Esophagus muscularis mucosa (tissue), 4 donors: ENCODE measurements around the gene CCNO. TPM values are rescaled to one million over a fixed set of nuclear protein-coding genes. Genes with fewer than 3 reads are reported as not detected.

Source experiments
- DNase-seq: peaks from one replicate; pipeline ENCODE4 v3.0.0-alpha.2; 2017; ENCODE audit errors: extremely low spot score
- H3K27ac ChIP-seq, 4 donors: fragments of 200-600 bp; sonication (generic); replicated peaks in 1 of 4; 1 replicate in 3 of 4; 2 replicates in 1 of 4; pipeline ENCODE4 v1.5.1; 2016 to 2019; ENCODE audit warnings: mild to moderate bottlenecking in 1 of 4
- H3K27me3 ChIP-seq, 4 donors: fragments of 200-600 bp; sonication (generic); one replicate each; pipeline versions ENCODE4 v1.5.1 to v1.6.0; 2016 to 2019
- H3K36me3 ChIP-seq, 4 donors: fragments of 200-600 bp; sonication (generic); one replicate each; pipeline ENCODE4 v1.5.1; 2016 to 2019
- H3K4me1 ChIP-seq, 4 donors: fragments of 200-600 bp; sonication (generic); one replicate each; pipeline ENCODE4 v1.5.1; 2016 to 2019
- H3K4me3 ChIP-seq, 4 donors: fragments of 200-600 bp; sonication (generic); 1 replicate in 2 of 4; 2 replicates in 2 of 4; pipeline ENCODE4 v1.5.1; 2016 to 2019; ENCODE audit warnings: mild to moderate bottlenecking in 4 of 4, moderate library complexity in 1 of 4
- H3K9me3 ChIP-seq, 4 donors: fragments of 200-600 bp; sonication (generic); 1 replicate in 3 of 4; 2 replicates in 1 of 4; pipeline ENCODE4 v1.5.1; 2016 to 2019
- CTCF ChIP-seq, 3 experiments: fragments of 200-600 bp in 2 of 3; fragments of 450-650 bp in 1 of 3; sonication (generic) in 2 of 3; IDR thresholded peaks; one replicate each; pipeline ENCODE4 v1.5.1; 2017 to 2019; ENCODE audit warnings: antibody characterized with exemption in 3 of 3, mild to moderate bottlenecking in 2 of 3, moderate library complexity in 1 of 3
- EP300 ChIP-seq: sonication (generic); formaldehyde crosslinking; IDR thresholded peaks from one replicate; pipeline ENCODE4 v1.6.1; 2017; ENCODE audit warnings: antibody characterized with exemption
- POLR2A ChIP-seq: fragments of 450-650 bp; IDR thresholded peaks from one replicate; pipeline ENCODE4 v1.6.1; 2017; ENCODE audit warnings: antibody characterized with exemption, moderate library complexity, mild to moderate bottlenecking, low read depth
- POLR2AphosphoS5 ChIP-seq, 2 donors: sonication (generic); formaldehyde crosslinking; IDR thresholded peaks; one replicate each; pipeline ENCODE4 v1.6.1; 2017; ENCODE audit warnings: antibody characterized with exemption in 2 of 2
- WGBS: methylation state at CpG from one replicate; pipeline ENCODE4 v1.1.5; 2018; 5-methylcytosine and 5-hydroxymethylcytosine counted together
- intact Hi-C: fragments of 100-400 bp; cut with DNase I; formaldehyde crosslinking; loops from one replicate; pipeline ENCODE4 v1.15.1; 2023
- total RNA-seq, 4 donors: library from RNA; depleted of rRNA; stranded (reverse); fragments of >200 nt; gene quantifications; one replicate each; pipeline versions ENCODE4 v1.1.0 to v1.2.1, GENCODE V29; 2016

CCNO gene
- total RNA-seq, 4 donors from 2014 or later, result 0.19 TPM; not detected in 3

GRCh38 chr5:55254802-55255201 lies 21.4 kb upstream of the CCNO start:
- TF ChIP-seq EP300, result no peak
- TF ChIP-seq CTCF (IDR thresholded peaks at IDR 0.05), result no peak
- Histone ChIP-seq H3K36me3 (peaks cover 36 to 62% (median 49%) of the 10 kb centered on the region in 4 donors), H3K27ac (no peak overlapping the region), H3K4me3 (no peak overlapping the region), H3K27me3 (no peaks in the 10 kb centered on the region), H3K9me3 (no peaks in the 10 kb centered on the region), H3K4me1 (no peaks in the 10 kb centered on the region)
- DNase-seq, result no peak
- 91% methylated on average over 4 of the region's 4 CpGs for WGBS
- intact Hi-C loops, result no loop called here

GRCh38 chr5:55250064-55250463 lies 16.7 kb upstream of the CCNO start:
- DNase-seq, result no peak
- intact Hi-C loops, result no loop called here
- H3K9me3 ChIP-seq, result peaks cover 0 to 17% (median 14%) of the 10 kb centered on the region in 4 donors
- no peak overlapping the region for H3K4me3 ChIP-seq
- no peaks in the 10 kb centered on the region for H3K27me3 ChIP-seq
- no peak overlapping the region for H3K27ac ChIP-seq
- TF ChIP-seq CTCF (IDR thresholded peaks at IDR 0.05) (no peak), POLR2AphosphoS5 (IDR thresholded peaks at IDR 0.05) (no peak), POLR2A (no peak)
- WGBS, result 93% methylated on average over 1 of the region's 1 CpG
- no peaks in the 10 kb centered on the region for H3K4me1 ChIP-seq
- peaks cover 9 to 15% (median 9%) of the 10 kb centered on the region in 4 donors for H3K36me3 ChIP-seq

- H3K9me3 ChIP-seq, result no peaks in the 10 kb centered on the region
Observed at GRCh38 chr5:55241746-55242145, 8.3 kb upstream of the CCNO start.

GRCh38 chr5:55236800-55237199 lies 3.4 kb upstream of the CCNO start:
- H3K27ac ChIP-seq, result no peak overlapping the region
- no peaks in the 10 kb centered on the region for H3K36me3 ChIP-seq
- peak; percentile 80 for DNase-seq
- intact Hi-C loops, result no loop called here
- H3K4me3 ChIP-seq, result no peak overlapping the region
- H3K27me3 ChIP-seq, result peaks cover 2 to 80% (median 17%) of the 10 kb centered on the region in 4 donors
- WGBS, result 76% methylated on average over 10 of the region's 10 CpGs
- H3K4me1 ChIP-seq, result peaks cover 27 to 30% (median 29%) of the 10 kb centered on the region in 4 donors
- no peaks in the 10 kb centered on the region for H3K9me3 ChIP-seq
- TF ChIP-seq POLR2AphosphoS5 (IDR thresholded peaks at IDR 0.05), result no peak
- TF ChIP-seq CTCF (IDR thresholded peaks at IDR 0.05), result no peak
- no peak for TF ChIP-seq EP300
- TF ChIP-seq POLR2A, result no peak

More at GRCh38 chr5:55241746-55242145, 8.3 kb upstream of the CCNO start:
- intact Hi-C loops, result no loop called here
- H3K4me1 ChIP-seq, result no peaks in the 10 kb centered on the region
- no peak overlapping the region for H3K27ac ChIP-seq
- H3K36me3 ChIP-seq, result no peaks in the 10 kb centered on the region
- no peak for TF ChIP-seq POLR2A
- no peak for TF ChIP-seq CTCF (IDR thresholded peaks at IDR 0.05)
- no peak for TF ChIP-seq EP300
- no peak for TF ChIP-seq POLR2AphosphoS5 (IDR thresholded peaks at IDR 0.05)
- WGBS, result 60% methylated on average over 4 of the region's 4 CpGs
- H3K27me3 ChIP-seq, result peaks cover 0 to 48% (median 0%) of the 10 kb centered on the region in 4 donors
- H3K4me3 ChIP-seq, result no peak overlapping the region
- no peak for DNase-seq

- Histone ChIP-seq H3K27me3 (peaks cover 12 to 87% (median 42%) of the 10 kb centered on the region in 4 donors), H3K9me3 (no peaks in the 10 kb centered on the region), H3K4me3 (peak overlapping the region; percentile 57 to 65 (median 60)), H3K27ac (no peak overlapping the region), H3K4me1 (peaks cover 36 to 42% (median 40%) of the 10 kb centered on the region in 4 donors), H3K36me3 (no peaks in the 10 kb centered on the region)
- intact Hi-C loops, result no loop called here
- 18% methylated on average over 18 of the region's 31 CpGs for WGBS
- DNase-seq, result peak; percentile 79
- TF ChIP-seq POLR2AphosphoS5 (IDR thresholded peaks at IDR 0.05), result no peak
Observed at GRCh38 chr5:55234121-55234700, 803 bp upstream of the CCNO start.
